ENCODE results near the gene TRAF6. TPM values are rescaled to one million over a fixed set of nuclear protein-coding genes. Genes with fewer than 3 reads are reported as not detected.

Gene TRAF6
- total and polyA plus RNA-seq, 2 experiments from 2014 or later = 9.5 to 12.7 TPM

DNA sequence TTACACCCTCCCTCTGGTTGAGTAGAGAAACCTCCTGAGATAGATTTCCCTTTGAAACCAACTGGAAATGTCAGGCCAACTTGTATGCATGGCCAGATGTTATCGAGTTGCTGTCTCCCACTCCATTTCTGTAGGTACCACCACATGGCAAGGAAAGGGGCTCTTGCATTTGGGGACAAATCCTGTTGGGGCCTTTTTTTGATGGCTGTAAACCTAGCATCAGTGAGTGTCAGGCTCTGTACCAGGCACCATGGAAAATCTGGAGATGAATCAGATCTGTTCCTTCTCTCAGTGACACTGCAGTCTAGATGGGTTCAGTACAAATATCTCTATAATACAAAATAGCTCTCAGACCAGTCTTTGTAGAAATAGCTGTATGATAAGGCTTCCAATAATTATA, 58.4 kb downstream of the TRAF6 start:
- Histone ChIP-seq H3K27ac (no peak overlapping the region), H3K4me2 (no peak overlapping the region), H3K4me1 (ENCODE audit: insufficient read depth) (peaks cover 41% of the 10 kb centered on the region), H2AFZ (no peak overlapping the region), H3K9me3 (ENCODE audit: low read depth) (no peaks in the 10 kb centered on the region), H3K4me3 (no peak overlapping the region), H4K20me1 (ENCODE audit: insufficient read depth, poor library complexity, severe bottlenecking) (no peaks in the 10 kb centered on the region), H3K27me3 (no peaks in the 10 kb centered on the region), H3K9me2 (replicated peaks; ENCODE audit: insufficient read depth) (no peaks in the 10 kb centered on the region), H3K36me3 (replicated peaks; ENCODE audit: insufficient read depth, low read depth) (no peaks in the 10 kb centered on the region), H3K79me2 (no peaks in the 10 kb centered on the region)
- TF ChIP-seq EZH2 (IDR thresholded peaks at IDR 0.05; ENCODE audit: borderline replicate concordance) (no peak), CTCF (IDR thresholded peaks at IDR 0.05; ENCODE audit: poor library complexity) (no peak), EZH2phosphoT487 (IDR thresholded peaks at IDR 0.05; ENCODE audit: low read depth, severe bottlenecking, unreplicated experiment) (no peak)
- WGBS (ENCODE audit: low lambda C conversion rate, missing lambda C conversion rate) = 55% methylated on average over 1 of the region's 1 CpG
- no peak for DNase-seq (ENCODE audit: low spot score)

- Histone ChIP-seq H3K9me3 (ENCODE audit: low read depth) (no peaks in the 10 kb centered on the region), H2AFZ (no peak overlapping the region), H3K27ac (no peak overlapping the region), H4K20me1 (ENCODE audit: insufficient read depth, poor library complexity, severe bottlenecking) (no peaks in the 10 kb centered on the region), H3K4me3 (no peak overlapping the region), H3K9me2 (replicated peaks; ENCODE audit: insufficient read depth) (no peaks in the 10 kb centered on the region), H3K36me3 (replicated peaks; ENCODE audit: insufficient read depth, low read depth) (no peaks in the 10 kb centered on the region), H3K4me1 (ENCODE audit: insufficient read depth) (peaks cover 34% of the 10 kb centered on the region), H3K4me2 (no peak overlapping the region), H3K79me2 (no peaks in the 10 kb centered on the region), H3K27me3 (no peaks in the 10 kb centered on the region)
- TF ChIP-seq EZH2 (IDR thresholded peaks at IDR 0.05; ENCODE audit: borderline replicate concordance) = no peak
- no peak for TF ChIP-seq EZH2phosphoT487 (IDR thresholded peaks at IDR 0.05; ENCODE audit: low read depth, severe bottlenecking, unreplicated experiment)
- TF ChIP-seq CTCF (IDR thresholded peaks at IDR 0.05; ENCODE audit: poor library complexity) = no peak
- no peak for DNase-seq (ENCODE audit: low spot score)
- WGBS (ENCODE audit: low lambda C conversion rate, missing lambda C conversion rate) = 95% methylated on average over 6 of the region's 6 CpGs
These were observed 59.0 kb downstream of the TRAF6 start for GRCh38 chr11:36451045-36451444.

- no peaks in the 10 kb centered on the region for H3K9me3 ChIP-seq (ENCODE audit: low read depth)
- peak overlapping the region; percentile 9 for H3K4me2 ChIP-seq
- no peaks in the 10 kb centered on the region for H3K36me3 ChIP-seq (replicated peaks; ENCODE audit: insufficient read depth, low read depth)
- H3K9me2 ChIP-seq (replicated peaks; ENCODE audit: insufficient read depth) = no peaks in the 10 kb centered on the region
- 83% methylated on average over 3 of the region's 3 CpGs for WGBS (ENCODE audit: low lambda C conversion rate, missing lambda C conversion rate)
- H3K27ac ChIP-seq = no peak overlapping the region
- TF ChIP-seq CTCF (IDR thresholded peaks at IDR 0.05; ENCODE audit: poor library complexity) = no peak
- no peak for TF ChIP-seq EZH2 (IDR thresholded peaks at IDR 0.05; ENCODE audit: borderline replicate concordance)
- no peak for TF ChIP-seq EZH2phosphoT487 (IDR thresholded peaks at IDR 0.05; ENCODE audit: low read depth, severe bottlenecking, unreplicated experiment)
- no peak overlapping the region for H3K4me3 ChIP-seq
- H4K20me1 ChIP-seq (ENCODE audit: insufficient read depth, poor library complexity, severe bottlenecking) = no peaks in the 10 kb centered on the region
- no peak for DNase-seq (ENCODE audit: low spot score)
- peaks cover 27% of the 10 kb centered on the region for H3K4me1 ChIP-seq (ENCODE audit: insufficient read depth)
- H3K27me3 ChIP-seq = no peaks in the 10 kb centered on the region
- no peak overlapping the region for H2AFZ ChIP-seq
- H3K79me2 ChIP-seq = no peaks in the 10 kb centered on the region
These were observed 59.9 kb downstream of the TRAF6 start for GRCh38 chr11:36450110-36450572.

Measured in hepatocyte (in vitro differentiated cells).